Stimulated activated CD4-positive, alpha-beta T cell treated with anti-CD3 and anti-CD28 coated beads, Interleukin-1b, Interleukin-23, amount 100 ng/mL, for 4 hours (primary cell): ENCODE results near the gene SERPINB1.
A peak's percentile ranks its signal among the peaks of the same experiment; 100 is the strongest.
"Not testable (repeated sequence)": the region's sequence is repeated elsewhere in the genome, so short reads cannot be mapped to it uniquely, and the experiment has no call there.

ENCODE experiments used
- DNase-seq, 2 donors: peaks; one replicate each; pipeline ENCODE4 v3.0.0-alpha.2; 2020; ENCODE audit warnings: low read depth in 2 of 2

SERPINB1 gene

DNA sequence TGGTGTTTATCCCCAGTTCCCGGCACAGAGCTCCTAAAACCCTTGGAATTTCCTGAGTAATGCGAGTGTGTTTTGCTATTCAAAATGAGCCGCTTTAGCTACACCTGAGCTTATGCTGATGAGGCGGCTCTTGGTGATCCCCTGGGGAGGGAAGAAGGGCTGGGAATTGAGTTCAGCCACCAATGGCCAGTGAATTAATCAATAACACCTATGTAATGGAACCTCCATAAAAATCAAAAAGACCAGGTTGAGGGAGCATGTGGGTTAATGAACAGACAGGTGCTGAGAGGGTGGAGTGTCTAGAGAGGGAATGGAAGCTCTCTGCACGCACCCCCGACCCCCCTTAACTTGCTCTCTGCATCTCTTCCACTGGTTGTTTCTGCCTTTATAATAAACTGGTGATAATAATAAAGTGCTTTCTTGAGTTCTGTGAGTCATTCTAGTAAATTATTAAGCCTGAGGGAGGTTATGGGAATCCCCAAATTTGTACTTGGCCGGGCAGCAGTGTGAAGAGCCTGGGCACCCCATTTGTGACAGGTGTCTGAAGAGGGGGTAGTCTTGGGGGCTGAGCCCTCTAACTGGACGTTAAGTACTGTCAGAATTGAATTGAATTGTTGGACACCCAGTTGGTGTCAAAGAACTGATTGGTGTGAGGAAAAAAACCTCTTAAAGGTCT lies 24.6 kb upstream of the SERPINB1 start:
- no peak for DNase-seq

DNA sequence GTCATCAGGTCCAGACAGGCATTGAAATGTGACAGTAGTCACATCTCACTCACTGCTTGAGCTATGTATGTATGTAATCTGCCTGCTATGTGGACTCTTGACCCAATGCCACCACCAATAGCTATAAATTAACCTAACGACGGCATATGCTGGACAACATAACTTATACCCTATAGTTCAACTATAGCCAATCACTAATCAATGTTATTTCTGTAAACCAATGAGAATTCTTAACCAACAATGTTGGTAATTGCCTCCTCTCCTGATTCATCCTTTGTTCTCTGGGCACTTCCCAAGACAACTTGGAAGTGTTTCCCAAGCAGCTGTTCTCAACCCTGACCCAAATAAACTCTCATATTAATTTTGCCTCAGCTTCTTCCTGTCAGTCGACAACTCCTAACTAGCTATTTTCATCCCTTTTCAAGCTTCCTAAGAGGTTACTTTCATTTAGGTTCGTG lies 24.1 kb upstream of the SERPINB1 start:
- no peak for DNase-seq

DNA sequence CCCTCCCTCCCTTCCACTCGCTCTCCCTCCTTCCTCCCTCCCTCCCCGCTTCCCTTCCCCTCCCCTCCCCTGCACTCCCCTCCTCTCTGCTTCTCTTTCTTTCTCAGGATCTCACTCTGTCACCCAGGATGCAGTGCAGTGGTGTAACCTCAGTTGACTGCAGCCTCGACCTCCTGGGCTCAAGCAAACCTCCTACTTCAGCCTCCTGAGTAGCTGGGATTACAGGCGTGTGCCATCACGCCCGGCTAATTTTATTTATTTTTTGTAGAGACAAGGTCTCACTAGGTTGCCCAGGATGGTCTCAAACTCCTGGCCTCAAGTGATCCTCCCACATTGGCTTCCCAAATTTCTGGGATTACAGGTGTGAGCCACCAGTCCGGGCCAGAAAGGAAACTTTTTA lies 23.6 kb upstream of the SERPINB1 start:
- no peak for DNase-seq

DNA sequence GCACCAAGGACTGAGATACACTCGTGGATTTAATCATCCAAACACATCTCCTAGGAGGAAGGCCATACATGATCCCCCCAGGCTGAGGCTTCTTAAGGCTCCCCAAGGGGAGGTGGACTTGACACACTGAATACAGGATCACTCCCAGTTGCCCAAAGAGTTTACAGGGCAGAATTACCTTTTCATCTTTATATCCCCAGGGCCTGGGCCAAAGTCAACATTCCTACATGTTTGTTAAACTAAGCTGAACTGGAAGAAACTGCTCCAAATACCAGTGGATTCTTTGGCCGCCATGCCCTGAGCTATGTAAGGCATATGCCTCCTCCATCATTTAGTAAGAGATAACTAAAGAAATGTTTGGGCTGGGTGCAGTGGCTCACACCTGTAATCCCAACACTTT lies 22.2 kb upstream of the SERPINB1 start:
- DNase-seq: no peak

DNA sequence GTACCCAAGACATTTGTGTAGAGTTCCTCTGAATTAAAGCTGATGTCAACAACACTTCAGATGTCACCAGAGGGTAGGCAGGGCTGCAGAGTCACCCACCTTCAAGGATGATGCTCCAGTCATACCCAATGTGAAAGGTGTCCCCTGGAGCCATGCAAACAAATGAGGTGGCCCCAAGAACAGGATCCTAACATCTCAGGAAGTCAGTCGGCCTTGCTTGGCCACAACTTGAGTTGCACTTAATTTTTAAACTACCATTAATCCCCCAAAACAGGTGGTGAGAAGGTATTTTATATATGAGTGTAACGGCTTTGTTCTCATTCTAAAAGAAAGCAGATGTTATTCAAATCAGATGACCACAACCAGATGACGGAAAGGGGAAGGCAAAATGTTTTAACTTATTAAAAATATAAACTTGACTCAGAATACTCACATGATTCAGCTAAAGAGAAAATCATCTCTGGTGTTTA lies 21.1 kb upstream of the SERPINB1 start:
- DNase-seq: no peak

DNA sequence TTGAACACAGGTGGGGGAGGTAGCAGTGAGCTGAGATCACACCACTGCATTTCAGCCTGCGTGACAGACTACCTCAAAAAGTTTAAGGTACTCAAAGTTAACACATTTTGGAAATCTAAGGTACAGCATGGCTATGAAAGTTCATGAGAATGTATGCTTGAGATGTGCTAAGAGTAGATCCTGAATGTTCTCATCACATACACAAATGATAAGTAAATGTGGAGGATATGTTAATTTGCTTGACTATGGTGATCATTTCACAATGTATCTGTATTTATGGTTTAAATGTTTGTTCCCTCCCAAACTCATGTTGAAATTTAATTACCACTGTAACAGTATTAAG lies 20.1 kb upstream of the SERPINB1 start:
- DNase-seq: no peak

DNA sequence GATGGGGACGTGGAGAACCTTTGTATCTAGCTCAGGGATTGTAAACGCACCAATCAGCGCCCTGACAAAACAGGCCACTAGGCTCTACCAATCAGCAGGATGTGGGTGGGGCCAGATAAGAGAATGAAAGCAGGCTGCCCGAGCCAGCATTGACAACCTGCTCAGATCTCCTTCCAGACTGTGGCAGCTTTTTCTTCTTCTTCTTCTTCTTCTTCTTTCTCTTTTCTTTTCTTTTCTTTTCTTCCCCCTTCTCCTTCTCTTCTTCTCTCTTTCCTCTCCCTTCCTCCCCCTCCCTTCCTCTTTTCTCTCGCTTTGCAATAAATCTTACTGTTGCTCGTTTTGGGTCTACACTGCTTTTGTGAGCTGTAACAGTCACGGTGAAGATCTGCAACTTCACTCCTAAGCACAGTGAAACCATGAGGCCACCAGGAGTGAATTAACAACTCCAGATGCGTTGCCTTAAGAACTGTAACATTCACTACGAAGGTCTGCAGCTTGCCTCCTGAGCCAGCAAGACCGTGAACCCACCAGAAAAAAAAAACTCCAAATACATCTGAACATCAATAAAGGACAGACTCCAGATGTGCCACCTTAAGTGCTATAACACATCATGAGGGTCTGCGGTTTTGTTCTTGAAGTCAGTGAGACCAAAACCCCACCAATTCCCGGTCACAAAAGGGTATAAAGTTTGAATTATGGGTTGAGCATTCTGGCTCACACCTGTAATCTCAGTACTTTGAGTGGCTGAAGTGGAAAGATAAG lies 19.6 kb upstream of the SERPINB1 start:
- no peak for DNase-seq

DNA sequence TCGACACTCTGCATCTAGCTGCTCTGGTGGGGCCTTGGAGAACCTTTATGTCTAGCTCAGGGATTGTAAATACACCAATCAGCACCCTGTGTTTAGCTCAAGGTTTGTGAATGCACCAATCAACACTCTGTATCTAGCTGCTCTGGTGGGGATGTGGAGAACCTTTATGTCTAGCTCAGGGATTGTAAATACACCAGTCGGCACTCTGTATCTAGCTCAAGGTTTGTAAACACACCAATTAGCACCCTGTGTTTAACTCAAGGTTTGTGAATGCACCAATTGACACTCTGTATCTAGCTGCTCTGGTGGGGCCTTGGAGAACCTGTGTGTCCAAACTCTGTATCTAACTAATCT lies 19.0 kb upstream of the SERPINB1 start:
- DNase-seq: not testable (repeated sequence)

DNA sequence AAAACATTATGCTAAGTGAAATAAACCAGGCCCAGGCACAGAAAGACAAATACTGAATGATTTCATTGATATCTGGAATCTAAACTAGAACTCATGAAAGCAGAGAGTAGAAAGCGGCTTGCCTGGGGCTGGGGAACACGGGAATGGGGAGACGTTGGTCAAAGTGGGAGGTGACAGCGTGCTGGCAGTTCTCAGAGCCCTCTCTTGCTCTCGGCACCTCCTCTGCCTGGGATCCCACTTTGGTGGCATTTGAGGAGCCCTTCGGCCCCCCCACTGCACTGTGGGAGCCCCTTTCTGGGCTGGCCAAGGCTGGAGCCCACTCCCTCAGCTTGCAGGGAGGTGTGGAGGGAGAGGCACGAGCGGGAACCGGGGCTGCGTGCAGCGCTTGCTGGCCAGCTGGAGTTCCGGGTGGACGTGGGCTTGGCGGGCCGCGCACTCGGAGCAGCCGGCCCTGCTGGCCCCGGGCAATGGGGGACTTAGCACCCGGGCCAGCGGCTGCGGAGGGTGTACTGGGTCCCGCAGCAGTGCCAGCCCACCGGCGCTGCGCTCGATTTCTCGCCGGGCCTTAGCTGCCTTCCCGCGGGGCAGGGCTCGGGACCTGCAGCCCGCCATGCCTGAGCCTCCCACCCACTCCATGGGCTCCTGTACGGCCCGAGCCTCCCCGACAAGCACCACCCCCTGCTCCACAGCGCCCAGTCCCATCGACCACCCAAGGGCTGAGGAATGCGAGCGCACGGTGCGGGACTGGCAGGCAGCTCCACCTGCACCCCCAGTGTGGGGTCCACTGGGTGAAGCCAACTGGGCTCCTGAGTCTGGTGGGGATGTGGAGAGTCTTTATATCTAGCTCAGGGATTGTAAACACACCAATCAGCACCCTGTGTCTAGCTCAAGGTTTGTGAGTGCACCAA lies 18.4 kb upstream of the SERPINB1 start:
- DNase-seq: not testable (repeated sequence)

DNA sequence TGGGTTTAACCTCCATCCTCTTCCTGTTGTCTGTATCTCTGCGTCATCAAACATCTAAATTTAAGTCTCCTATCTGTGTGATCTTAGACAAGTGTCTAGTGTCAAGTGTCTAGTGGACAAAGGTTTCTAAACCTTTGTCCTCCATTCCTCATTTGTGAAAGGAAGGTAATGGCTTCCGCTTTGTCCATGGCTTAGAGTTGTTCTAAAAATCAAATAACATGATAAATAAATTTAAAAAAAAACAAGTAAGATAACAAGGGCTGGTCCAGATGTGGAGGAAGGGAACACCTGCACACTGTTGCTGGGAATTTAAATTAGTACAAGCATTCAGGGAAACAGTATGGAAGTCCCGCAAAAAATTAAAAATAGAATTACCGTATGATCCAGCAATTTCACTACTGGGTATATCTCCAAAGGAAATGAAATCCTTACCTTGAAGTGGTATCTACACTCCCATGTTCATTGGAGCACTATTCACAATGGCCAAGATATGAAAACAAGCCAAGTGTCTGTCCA lies 17.6 kb upstream of the SERPINB1 start:
- DNase-seq: no peak

DNA sequence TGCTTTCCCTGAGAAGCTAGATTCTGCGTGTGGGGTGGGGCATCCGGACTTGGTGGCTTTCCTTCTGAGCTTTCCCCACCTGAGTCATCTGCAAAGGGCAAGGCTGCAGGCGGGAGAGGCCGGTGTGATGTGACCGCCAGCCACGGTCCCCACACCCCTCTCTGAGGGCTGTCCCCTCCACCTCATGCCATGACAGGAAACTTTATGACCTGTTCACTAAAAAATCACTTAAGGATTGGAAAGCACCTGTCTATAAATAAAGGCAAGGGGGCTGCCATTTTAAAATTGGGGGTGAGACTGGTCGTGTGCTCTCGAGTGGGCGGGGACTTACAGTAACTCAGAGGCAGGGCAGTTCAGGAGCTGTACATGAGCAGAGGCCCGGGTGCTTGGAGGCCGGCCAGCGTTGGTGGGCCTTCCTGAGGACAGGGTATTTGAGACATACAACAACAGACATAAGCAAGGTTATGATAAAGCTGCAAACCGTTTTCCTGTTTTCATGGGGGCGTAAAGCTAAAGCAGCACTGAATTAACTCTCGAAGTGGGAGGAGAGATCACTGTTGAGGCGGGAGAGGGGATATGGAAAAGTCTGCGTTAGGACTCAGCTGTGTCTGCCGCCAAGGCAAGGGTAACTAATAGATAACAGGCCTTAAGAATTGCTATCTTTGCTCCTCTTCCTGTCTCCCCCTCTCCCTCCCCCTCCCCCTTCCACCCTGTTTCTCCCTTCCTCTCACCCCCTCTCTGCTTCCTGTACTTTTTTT lies 16.1 kb upstream of the SERPINB1 start:
- DNase-seq: peak; percentile 52 to 53

DNA sequence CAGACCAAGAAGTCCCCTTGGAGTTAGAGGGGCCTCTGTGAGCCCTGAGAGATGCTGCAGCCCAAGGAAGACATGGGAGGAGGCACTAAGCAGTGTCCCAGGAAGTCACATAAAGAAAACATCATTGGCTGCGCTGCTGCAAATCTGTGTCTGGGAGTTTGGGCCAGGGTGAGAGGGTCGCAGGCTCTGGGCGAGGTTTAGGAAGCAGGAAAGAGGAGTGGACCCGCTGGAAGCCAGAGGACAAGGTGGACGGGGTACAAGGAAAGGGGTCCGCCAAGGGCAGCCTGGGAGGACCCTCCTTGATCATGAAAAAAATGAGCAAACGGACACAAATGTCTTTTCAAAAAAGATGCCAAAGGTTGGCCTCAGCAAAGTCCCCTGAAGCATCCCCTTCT lies 15.5 kb upstream of the SERPINB1 start:
- DNase-seq: no peak

DNA sequence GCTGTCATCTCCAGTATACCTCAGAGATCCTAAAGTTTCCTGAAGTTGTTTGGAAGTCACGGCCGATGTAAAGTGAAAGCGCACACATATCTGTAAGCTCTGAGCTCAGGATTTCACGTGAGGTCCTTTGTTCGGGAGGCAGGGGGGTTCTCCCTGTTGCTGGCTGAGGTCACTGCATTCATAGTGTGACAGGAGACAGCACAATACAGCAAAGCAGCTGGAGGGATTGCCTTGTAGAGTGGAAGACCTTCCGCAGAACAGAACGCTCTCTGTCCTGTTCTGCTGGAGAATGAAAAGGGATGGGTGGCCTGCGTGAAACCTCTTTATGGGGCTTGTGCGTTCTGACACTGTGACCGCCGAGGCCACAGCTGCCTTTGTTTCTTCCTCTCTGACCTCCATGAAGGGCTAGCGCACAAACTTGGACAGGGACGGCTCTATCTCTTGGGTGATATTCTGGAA lies 13.4 kb upstream of the SERPINB1 start:
- no peak for DNase-seq

DNA sequence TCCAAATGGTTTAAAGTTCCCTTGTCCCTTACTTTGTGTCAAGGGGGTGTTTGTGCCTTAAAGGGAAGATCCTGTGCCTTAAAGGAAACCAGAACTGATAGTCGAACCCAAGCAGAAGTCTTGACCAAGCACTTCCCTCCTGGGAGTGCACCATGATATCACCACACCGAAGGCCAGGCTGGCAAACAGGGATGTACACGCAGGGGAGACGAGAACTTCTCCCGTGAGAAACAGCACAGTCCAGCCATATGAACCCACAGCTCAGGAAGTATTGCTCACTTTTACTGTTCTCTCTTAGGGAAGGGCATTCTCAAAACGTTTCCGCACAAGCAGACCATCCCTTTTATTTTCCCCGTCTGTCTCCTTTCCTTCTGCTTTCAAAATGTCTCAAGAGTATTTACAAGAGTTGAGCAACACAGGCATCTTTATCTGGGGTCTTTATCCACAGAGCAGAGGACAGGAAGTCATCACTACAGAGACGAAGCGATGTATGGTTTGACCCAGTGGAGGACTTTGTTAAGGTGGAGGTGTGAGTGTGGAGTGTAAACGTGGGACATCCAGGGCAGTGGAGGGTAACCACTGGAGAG lies 12.8 kb upstream of the SERPINB1 start:
- DNase-seq: no peak

DNA sequence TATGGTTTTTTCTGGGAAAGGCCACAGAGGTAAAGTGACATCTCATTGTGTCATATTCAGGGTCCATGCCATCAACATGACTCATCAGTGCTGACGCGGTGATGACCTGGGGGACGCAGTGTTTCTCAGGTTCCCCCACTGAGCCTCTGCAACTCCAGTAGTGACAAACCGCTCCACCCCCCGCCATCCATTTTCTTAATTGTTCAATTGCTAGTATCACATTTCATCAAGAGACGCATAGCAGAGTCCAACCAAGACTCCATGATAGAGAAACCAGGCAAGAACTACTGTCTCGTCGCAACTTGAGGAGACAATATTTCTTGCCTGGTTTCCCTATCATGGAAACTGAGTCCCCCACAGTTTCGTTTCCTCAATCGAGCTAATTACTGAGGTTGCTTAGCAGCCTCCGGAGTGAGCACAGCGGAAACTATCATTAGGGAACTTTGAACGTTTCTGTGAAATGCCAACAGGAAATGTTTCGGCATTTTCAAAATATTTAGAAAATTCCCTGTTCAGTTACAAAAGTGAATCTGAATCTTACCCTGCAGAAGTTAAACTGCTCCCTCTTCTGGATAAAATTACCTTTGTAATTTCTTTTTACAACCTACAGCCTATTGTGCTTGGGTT lies 12.2 kb upstream of the SERPINB1 start:
- DNase-seq: peak; percentile 67 to 70

DNA sequence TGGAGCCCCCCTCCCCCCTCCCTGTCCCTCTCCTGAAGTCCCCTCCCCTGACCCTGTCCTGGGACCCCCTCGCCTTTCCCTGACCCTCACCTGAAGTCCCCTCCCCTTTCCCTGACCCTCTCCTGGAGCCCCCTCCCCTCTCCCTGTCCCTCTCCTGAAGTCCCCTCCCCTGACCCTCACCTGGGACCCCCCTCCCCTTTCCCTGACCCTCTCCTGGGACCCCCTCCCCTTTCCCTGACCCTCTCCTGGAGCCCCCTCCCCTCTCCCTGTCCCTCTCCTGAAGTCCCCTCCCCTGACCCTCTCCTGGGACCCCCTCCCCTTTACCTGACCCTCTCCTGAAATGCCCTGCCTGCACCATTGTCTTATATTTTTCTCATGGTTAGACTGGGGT lies 11.7 kb upstream of the SERPINB1 start:
- DNase-seq: not testable (repeated sequence)

DNA sequence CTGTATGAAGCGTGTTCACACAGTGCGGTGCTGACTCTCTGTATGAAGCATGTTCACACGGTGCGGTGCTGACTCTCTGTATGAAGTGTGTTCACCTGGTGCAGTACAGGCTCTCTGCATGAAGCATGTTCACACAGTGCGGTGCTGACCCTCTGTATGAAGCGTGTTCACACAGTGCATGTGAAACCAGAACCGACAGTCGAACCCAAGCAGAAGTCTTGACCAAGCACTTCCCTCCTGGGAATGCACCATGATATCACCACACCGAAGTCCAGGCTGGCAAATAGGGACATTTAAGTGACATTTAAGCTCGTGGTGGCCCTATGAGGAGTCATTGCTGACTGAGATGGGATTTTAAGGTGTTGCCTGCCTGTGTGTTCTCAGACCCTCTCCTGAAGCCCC lies 11.3 kb upstream of the SERPINB1 start:
- DNase-seq: no peak

DNA sequence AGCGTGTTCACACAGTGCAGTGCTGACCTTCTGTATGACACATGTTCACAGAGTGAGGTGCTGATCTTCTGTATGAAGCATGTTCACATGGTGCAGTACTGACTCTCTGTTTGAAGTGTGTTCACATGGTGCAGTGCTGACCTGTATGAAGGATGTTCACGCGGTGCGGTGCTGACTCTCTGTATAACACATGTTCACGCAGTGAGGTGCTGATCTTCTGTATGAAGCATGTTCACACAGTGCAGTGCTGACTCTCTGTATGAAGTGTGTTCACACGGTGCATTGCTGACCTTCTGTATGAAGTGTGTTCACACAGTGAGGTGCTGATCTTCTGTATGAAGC lies 10.8 kb upstream of the SERPINB1 start:
- DNase-seq: no peak

DNA sequence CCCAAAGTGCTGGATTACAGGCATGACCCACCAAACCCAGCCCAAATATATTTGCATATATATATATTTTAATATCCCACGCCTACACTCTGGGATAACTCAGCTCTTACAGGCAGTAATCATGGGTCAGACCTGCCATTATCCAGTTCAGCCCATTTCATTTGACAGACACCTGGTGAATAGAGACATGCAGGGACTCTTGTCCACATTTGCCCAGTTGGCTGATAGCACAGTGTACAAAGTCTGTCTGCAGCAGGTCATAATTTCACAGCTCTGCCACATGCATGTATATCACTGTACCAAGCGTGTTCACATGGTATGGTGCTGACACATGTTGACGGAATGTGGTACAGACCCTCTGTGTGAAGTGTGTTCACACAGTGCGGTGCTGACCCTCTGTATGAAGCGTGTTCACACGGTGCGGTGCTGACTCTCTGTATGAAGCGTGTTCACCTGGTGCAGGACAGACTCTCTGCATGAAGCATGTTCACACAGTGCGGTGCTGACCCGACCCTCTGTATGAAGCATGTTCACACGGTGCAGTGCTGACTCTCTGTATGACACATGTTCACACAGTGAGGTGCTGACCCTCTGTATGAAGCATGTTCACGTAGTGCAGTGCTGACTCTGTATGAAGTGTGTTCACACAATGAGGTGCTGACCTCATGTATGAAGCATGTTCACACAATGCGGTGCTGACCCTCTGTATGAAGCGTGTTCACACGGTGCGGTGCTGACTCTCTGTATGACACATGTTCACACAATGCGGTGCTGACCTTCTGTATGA lies 10.3 kb upstream of the SERPINB1 start:
- DNase-seq: no peak
